NCI-H748 (cell line): Measurements from ENCODE around the gene SPNS2.

Source experiments
- DNase-seq: peaks from one replicate; lab custom pipeline; 2025; ENCODE audit not compliant: unreplicated experiment; lab: John Stamatoyannopoulos, UW

Gene SPNS2

GRCh38 chr17:4548721-4549531, 50.2 kb downstream of the SPNS2 start:
- DNase-seq = no peak

- DNase-seq = no peak
These were observed 51.3 kb downstream of the SPNS2 start for GRCh38 chr17:4549781-4550533.

- DNase-seq = no peak
These were observed 51.9 kb downstream of the SPNS2 start for GRCh38 chr17:4550534-4551039.

- DNase-seq = no peak
These were observed 52.5 kb downstream of the SPNS2 start for GRCh38 chr17:4551141-4551540.

GRCh38 chr17:4551796-4552525, 53.3 kb downstream of the SPNS2 start:
- DNase-seq = no peak

GRCh38 chr17:4553669-4554068, 55.0 kb downstream of the SPNS2 start:
- no peak for DNase-seq

- no peak for DNase-seq
These were observed 55.8 kb downstream of the SPNS2 start for GRCh38 chr17:4554441-4554996.

- DNase-seq = peak; percentile 99
These were observed 56.5 kb downstream of the SPNS2 start, which contains the start of gene MYBBP1A for GRCh38 chr17:4554997-4555799. Gene MYBBP1A (minus strand): TSS chr17:4555384. CDS start chr17:4555324, 60 bp downstream.

GRCh38 chr17:4555873-4556759, 57.4 kb downstream of the SPNS2 start:
- no peak for DNase-seq

GRCh38 chr17:4556996-4557395, 58.3 kb downstream of the SPNS2 start:
- no peak for DNase-seq

GRCh38 chr17:4557626-4558346, 59.1 kb downstream of the SPNS2 start:
- no peak for DNase-seq

- DNase-seq = no peak
These were observed 59.8 kb downstream of the SPNS2 start for GRCh38 chr17:4558347-4558971.

- DNase-seq = no peak
These were observed 60.6 kb downstream of the SPNS2 start for GRCh38 chr17:4559139-4559791.

GRCh38 chr17:4559966-4560365, 61.3 kb downstream of the SPNS2 start:
- no peak for DNase-seq

- DNase-seq = no peak
These were observed 61.7 kb downstream of the SPNS2 start, which contains the start of gene GGT6 for GRCh38 chr17:4560421-4560820. Gene GGT6 (minus strand): TSS chr17:4560577. CDS start chr17:4560521, 56 bp downstream.

- no peak for DNase-seq
These were observed 62.2 kb downstream of the SPNS2 start for GRCh38 chr17:4560837-4561256.
